Measurements from ENCODE around the gene NELFCD. TPM values are rescaled to one million over a fixed set of nuclear protein-coding genes. Genes with fewer than 3 reads are reported as not detected.
A peak's percentile ranks its signal among the peaks of the same experiment; 100 is the strongest.
"Not testable (repeated sequence)": the region's sequence is repeated elsewhere in the genome, so short reads cannot be mapped to it uniquely, and the experiment has no call there.

The NELFCD gene
- total RNA-seq, 2 experiments from 2014 or later, result 89.0 to 89.5 TPM

- Mint-ChIP-seq H3K4me3 (no peak overlapping the region), H3K27ac (peak overlapping the region; percentile 7), H3K4me1 (ENCODE audit: low read depth) (peaks cover 16% of the 10 kb centered on the region), H3K27me3 (ENCODE audit: low read depth) (peaks cover 9% of the 10 kb centered on the region), H3K9me3 (ENCODE audit: insufficient read depth) (peaks cover 9% of the 10 kb centered on the region), H3K36me3 (ENCODE audit: low read depth) (peaks cover 5% of the 10 kb centered on the region)
- ChIA-PET POLR2A (interaction anchor here (0.5 to 1.1 kb wide), 3 partner anchors 21 to 1580 kb away, joined by 3 read pairs; partner anchors contain the start of gene ATP5F1E), CTCF (interaction anchor here (1.6 kb wide), 1 partner anchor 109 kb away, joined by 5 read pairs; no protein-coding TSS in a partner anchor)
- ATAC-seq (no peak), DNase-seq (no peak)
Measured at GRCh38 chr20:58978351-58979190, 2.5 kb upstream of the NELFCD start.

DNA sequence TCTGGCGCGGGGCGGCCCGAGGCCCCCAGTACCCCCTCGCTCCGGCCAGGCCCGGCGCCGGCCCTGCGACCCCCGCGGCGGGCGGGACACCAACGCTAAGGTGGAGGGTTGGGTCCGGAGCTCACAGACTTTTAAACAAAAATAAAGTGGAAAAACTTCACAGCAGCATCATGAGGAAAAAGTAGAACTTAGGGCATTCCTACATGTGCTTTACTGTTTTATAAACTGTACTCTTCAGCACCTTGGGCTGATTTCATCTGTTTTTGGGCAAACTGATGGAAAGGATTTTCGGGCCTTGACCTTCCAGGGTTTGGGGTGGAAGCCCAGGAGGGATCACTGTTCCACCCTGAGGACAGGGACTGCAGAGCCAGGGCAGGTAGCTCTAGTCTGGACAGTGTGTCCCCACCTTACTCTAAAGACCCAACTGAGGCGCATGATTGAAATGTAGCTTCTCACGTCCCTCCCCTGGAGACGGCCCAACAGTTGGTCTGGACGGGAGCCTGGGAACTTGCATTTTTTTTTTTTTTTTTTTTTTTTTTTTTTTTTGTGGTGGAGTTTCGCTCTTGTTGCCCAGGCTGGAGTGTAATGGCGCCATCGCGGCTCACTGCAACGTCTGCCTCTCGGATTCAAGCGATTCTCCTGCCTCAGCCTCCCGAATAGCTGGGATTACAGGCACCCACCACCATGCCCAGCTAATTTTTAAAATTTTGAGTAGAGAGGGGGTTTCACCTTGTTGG is 740 bp downstream of the NELFCD start:
- POLR2A ChIA-PET, result interaction anchor here (0.6 to 2.0 kb wide), 9 partner anchors 10 to 667 kb away, joined by 3 to 10 read pairs (median 3); partner anchors contain the start of gene ATP5F1E
- Mint-ChIP-seq H3K9me3 (ENCODE audit: insufficient read depth) (no peaks in the 10 kb centered on the region), H3K27me3 (ENCODE audit: low read depth) (peaks cover 9% of the 10 kb centered on the region), H3K36me3 (ENCODE audit: low read depth) (peaks cover 18% of the 10 kb centered on the region), H3K4me1 (ENCODE audit: low read depth) (peaks cover 27% of the 10 kb centered on the region), H3K4me3 (peak overlapping the region; percentile 93), H3K27ac (peak overlapping the region; percentile 87)
- ATAC-seq, result peak; percentile 8
- peak; percentile 32 for DNase-seq
- CTCF ChIA-PET, result interaction anchor here (0.6 to 1.4 kb wide), 5 partner anchors 8 to 115 kb away, joined by 3 to 6 read pairs (median 3); no protein-coding TSS in a partner anchor

DNA sequence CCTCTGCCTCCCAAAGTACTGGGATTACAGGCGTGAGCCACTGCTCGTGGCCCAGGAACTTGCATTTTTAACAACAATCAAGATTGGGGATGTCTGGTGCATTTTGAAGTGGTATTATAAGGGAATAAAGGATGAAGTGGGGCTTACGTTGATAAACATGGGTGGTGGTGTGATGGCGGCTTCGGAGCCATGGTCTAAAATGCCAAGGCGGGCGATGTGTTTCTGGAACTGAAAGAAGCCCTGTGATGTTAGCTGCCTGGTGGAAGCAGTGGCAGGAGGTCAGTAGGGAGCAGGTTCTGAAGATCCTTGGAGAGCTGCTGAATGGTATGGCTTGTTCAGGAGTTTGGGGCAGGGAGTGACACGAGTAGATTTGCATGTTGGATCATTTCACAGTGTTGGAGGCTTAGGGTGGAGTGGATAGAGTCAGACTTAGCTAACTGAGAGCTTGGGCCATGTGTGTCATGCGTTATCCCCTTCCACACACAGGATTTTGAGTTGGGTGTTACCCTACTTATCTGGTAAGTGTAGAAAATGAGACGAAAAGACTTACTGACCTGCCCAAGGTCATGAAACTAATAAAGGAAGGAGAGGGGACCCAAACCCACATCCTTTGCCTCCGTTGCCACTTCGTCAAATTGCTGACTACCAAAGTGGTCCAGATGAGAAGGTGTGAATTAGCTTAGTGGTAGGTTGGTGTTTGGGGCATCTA is 1.5 kb downstream of the NELFCD start:
- Mint-ChIP-seq H3K36me3 (ENCODE audit: low read depth) (peaks cover 26% of the 10 kb centered on the region), H3K9me3 (ENCODE audit: insufficient read depth) (no peaks in the 10 kb centered on the region), H3K27me3 (ENCODE audit: low read depth) (peaks cover 7% of the 10 kb centered on the region), H3K4me3 (peak overlapping the region; percentile 93), H3K27ac (peak overlapping the region; percentile 87), H3K4me1 (ENCODE audit: low read depth) (peaks cover 27% of the 10 kb centered on the region)
- ChIA-PET POLR2A (interaction anchor here (0.6 to 2.0 kb wide), 8 partner anchors 10 to 667 kb away, joined by 3 to 10 read pairs (median 3); partner anchors contain the start of gene ATP5F1E), CTCF (interaction anchor here (1.0 to 1.4 kb wide), 5 partner anchors 8 to 115 kb away, joined by 3 to 6 read pairs (median 3); no protein-coding TSS in a partner anchor)
- no peak for ATAC-seq
- peak; percentile 41 for DNase-seq

- H3K27me3 Mint-ChIP-seq (ENCODE audit: low read depth); H3K9me3 Mint-ChIP-seq (ENCODE audit: insufficient read depth); ATAC-seq; DNase-seq: not testable (repeated sequence)
- Mint-ChIP-seq H3K36me3 (ENCODE audit: low read depth) (peaks cover 31% of the 10 kb centered on the region), H3K27ac (peak overlapping the region; percentile 22), H3K4me1 (ENCODE audit: low read depth) (peaks cover 27% of the 10 kb centered on the region), H3K4me3 (peak overlapping the region; percentile 93)
- ChIA-PET POLR2A (interaction anchor here (0.6 to 2.0 kb wide), 5 partner anchors 9 to 165 kb away, joined by 3 to 10 read pairs (median 3); partner anchors contain the start of gene ATP5F1E), CTCF (interaction anchor here (0.7 to 1.4 kb wide), 4 partner anchors 11 to 614 kb away, joined by 3 to 6 read pairs (median 3); no protein-coding TSS in a partner anchor)
Measured at GRCh38 chr20:58983115-58983468, 2.0 kb downstream of the NELFCD start.

DNA sequence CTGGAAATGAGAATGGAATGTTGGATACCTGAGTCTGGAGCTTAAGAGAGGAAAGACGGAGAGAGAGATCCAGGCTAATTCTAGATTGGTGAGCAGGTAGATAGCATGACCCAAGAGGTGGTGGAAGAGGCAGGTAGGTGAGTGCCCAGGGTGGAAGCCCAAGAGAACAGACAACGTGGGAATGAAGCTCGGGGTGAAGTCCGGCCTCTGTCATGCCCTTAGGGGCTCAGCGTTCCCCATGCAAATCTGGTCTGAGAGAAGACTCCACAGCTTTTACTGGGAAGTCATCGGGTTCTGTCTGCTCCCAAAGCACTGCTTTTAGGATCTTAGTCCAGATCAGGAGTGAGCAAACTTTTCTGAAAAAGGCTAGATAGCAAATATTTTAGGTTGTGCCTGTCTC is 3.6 kb downstream of the NELFCD start:
- DNase-seq (no peak), ATAC-seq (no peak)
- H3K9me3 Mint-ChIP-seq (ENCODE audit: insufficient read depth), result no peaks in the 10 kb centered on the region
- peaks cover 27% of the 10 kb centered on the region for H3K4me1 Mint-ChIP-seq (ENCODE audit: low read depth)
- H3K27me3 Mint-ChIP-seq (ENCODE audit: low read depth), result no peaks in the 10 kb centered on the region
- ChIA-PET CTCF (no interaction called here), POLR2A (interaction anchor here (1.3 kb wide), 1 partner anchor 9 kb away, joined by 4 read pairs; no protein-coding TSS in a partner anchor)
- peaks cover 43% of the 10 kb centered on the region for H3K36me3 Mint-ChIP-seq (ENCODE audit: low read depth)
- peak overlapping the region; percentile 23 for H3K27ac Mint-ChIP-seq
- no peak overlapping the region for H3K4me3 Mint-ChIP-seq

DNA sequence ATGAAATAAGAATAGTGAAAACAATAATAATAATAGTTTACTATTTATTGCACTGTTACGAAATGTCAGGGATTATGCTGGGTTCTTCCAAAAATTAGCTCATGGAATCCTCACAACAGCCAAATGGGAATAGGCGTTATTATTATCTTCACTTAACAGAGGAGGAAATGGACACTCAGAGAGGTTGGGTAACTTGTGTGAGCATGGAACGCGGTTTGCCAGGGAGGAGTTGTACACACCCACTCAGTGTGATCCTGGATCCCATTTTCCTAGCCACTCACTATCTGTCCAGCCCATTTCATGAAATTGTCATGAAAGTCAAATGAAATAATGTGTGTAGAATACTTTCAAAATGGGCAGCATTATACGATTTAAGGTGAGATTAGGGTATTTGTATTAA is 4.6 kb downstream of the NELFCD start:
- CTCF ChIA-PET, result no interaction called here
- H3K4me1 Mint-ChIP-seq (ENCODE audit: low read depth), result peaks cover 27% of the 10 kb centered on the region

GRCh38 chr20:58986286-58986967 is 5.4 kb downstream of the NELFCD start:
- POLR2A ChIA-PET, result no interaction called here
- H3K27me3 Mint-ChIP-seq (ENCODE audit: low read depth), result no peaks in the 10 kb centered on the region
- peaks cover 54% of the 10 kb centered on the region for H3K36me3 Mint-ChIP-seq (ENCODE audit: low read depth)
- no peak for DNase-seq
- H3K4me3 Mint-ChIP-seq, result no peak overlapping the region
- peak overlapping the region; percentile 13 for H3K27ac Mint-ChIP-seq
- no peaks in the 10 kb centered on the region for H3K9me3 Mint-ChIP-seq (ENCODE audit: insufficient read depth)
- CTCF ChIA-PET, result no interaction called here
- ATAC-seq, result no peak
- H3K4me1 Mint-ChIP-seq (ENCODE audit: low read depth), result peaks cover 27% of the 10 kb centered on the region

More for the DNA sequence above, 4.6 kb downstream of the NELFCD start:
- ATAC-seq, result no peak
- H3K27ac Mint-ChIP-seq, result peak overlapping the region; percentile 21
- POLR2A ChIA-PET, result no interaction called here
- H3K4me3 Mint-ChIP-seq, result no peak overlapping the region
- H3K27me3 Mint-ChIP-seq (ENCODE audit: low read depth), result no peaks in the 10 kb centered on the region
- no peak for DNase-seq
- H3K36me3 Mint-ChIP-seq (ENCODE audit: low read depth), result peaks cover 48% of the 10 kb centered on the region
- no peaks in the 10 kb centered on the region for H3K9me3 Mint-ChIP-seq (ENCODE audit: insufficient read depth)

GRCh38 chr20:58986968-58987517 is 6.0 kb downstream of the NELFCD start:
- H3K4me3 Mint-ChIP-seq, result no peak overlapping the region
- POLR2A ChIA-PET, result no interaction called here
- peaks cover 59% of the 10 kb centered on the region for H3K36me3 Mint-ChIP-seq (ENCODE audit: low read depth)
- ATAC-seq (no peak), DNase-seq (no peak)
- H3K27ac Mint-ChIP-seq, result peak overlapping the region; percentile 13
- H3K27me3 Mint-ChIP-seq (ENCODE audit: low read depth), result no peaks in the 10 kb centered on the region
- CTCF ChIA-PET, result no interaction called here
- H3K4me1 Mint-ChIP-seq (ENCODE audit: low read depth), result peaks cover 23% of the 10 kb centered on the region
- no peaks in the 10 kb centered on the region for H3K9me3 Mint-ChIP-seq (ENCODE audit: insufficient read depth)

GRCh38 chr20:58987790-58988564 is 6.9 kb downstream of the NELFCD start:
- Mint-ChIP-seq H3K27ac (no peak overlapping the region), H3K36me3 (ENCODE audit: low read depth) (peaks cover 60% of the 10 kb centered on the region), H3K27me3 (ENCODE audit: low read depth) (no peaks in the 10 kb centered on the region), H3K9me3 (ENCODE audit: insufficient read depth) (no peaks in the 10 kb centered on the region), H3K4me3 (no peak overlapping the region), H3K4me1 (ENCODE audit: low read depth) (peaks cover 15% of the 10 kb centered on the region)
- POLR2A ChIA-PET, result no interaction called here
- no peak for DNase-seq
- no peak for ATAC-seq
- CTCF ChIA-PET, result no interaction called here

DNA sequence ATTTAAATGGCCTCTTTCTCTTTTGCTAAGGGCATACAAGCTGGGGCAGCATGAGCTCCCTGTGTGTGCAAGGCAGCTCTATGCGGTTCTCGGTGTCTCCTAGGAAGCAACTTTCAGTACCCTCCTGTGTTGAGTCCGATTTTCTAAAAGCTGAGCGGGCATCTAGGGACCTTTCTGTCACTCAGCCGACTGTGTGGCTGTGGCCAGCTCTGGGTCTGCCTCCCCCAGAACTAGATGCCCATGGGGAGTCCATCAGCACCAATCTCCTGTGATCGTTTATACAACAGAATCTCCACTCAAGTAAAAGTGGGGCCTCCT is 7.5 kb downstream of the NELFCD start:
- Mint-ChIP-seq H3K27ac (no peak overlapping the region), H3K4me3 (no peak overlapping the region), H3K36me3 (ENCODE audit: low read depth) (peaks cover 64% of the 10 kb centered on the region), H3K9me3 (ENCODE audit: insufficient read depth) (no peaks in the 10 kb centered on the region), H3K4me1 (ENCODE audit: low read depth) (peaks cover 12% of the 10 kb centered on the region), H3K27me3 (ENCODE audit: low read depth) (no peaks in the 10 kb centered on the region)
- POLR2A ChIA-PET, result no interaction called here
- DNase-seq (no peak), ATAC-seq (no peak)
- CTCF ChIA-PET, result no interaction called here
